Stimulated activated CD4-positive, alpha-beta T cell treated with anti-CD3 and anti-CD28 coated beads, Interleukin-12 subunit alpha, Interleukin-12 subunit beta, amount 100 ng/mL, for 4 hours (primary cell): ENCODE measurements around the gene FBXO46.
"Not testable (repeated sequence)": the region's sequence is repeated elsewhere in the genome, so short reads cannot be mapped to it uniquely, and the experiment has no call there.

Experiments used
- DNase-seq: peaks from one replicate; pipeline ENCODE4 v3.0.0-alpha.2; 2020

The FBXO46 gene

GRCh38 chr19:45717983-45718650 lies 12.6 kb downstream of the FBXO46 start:
- DNase-seq, result no peak

GRCh38 chr19:45717131-45717982 lies 13.3 kb downstream of the FBXO46 start:
- peak; percentile 95 for DNase-seq

- DNase-seq, result no peak
These were observed 14.2 kb downstream of the FBXO46 start for GRCh38 chr19:45716359-45717130.

GRCh38 chr19:45715139-45715538 lies 15.6 kb downstream of the FBXO46 start:
- DNase-seq, result no peak

- DNase-seq, result no peak
These were observed 17.6 kb downstream of the FBXO46 start for GRCh38 chr19:45713141-45713540.

- DNase-seq, result no peak
These were observed 18.0 kb downstream of the FBXO46 start for GRCh38 chr19:45712699-45713067.

GRCh38 chr19:45711851-45712698 lies 18.6 kb downstream of the FBXO46 start:
- no peak for DNase-seq

- DNase-seq, result no peak
These were observed 20.2 kb downstream of the FBXO46 start for GRCh38 chr19:45710356-45711130.

GRCh38 chr19:45705710-45706415 lies 24.8 kb downstream of the FBXO46 start:
- DNase-seq, result no peak

GRCh38 chr19:45705115-45705514 lies 25.6 kb downstream of the FBXO46 start:
- DNase-seq, result no peak

GRCh38 chr19:45701676-45702075 lies 29.0 kb downstream of the FBXO46 start:
- DNase-seq, result no peak

- DNase-seq, result peak; percentile 79
These were observed 37.4 kb downstream of the FBXO46 start for GRCh38 chr19:45693106-45693788.

GRCh38 chr19:45692187-45693105 lies 38.2 kb downstream of the FBXO46 start, which contains the start of gene QPCTL:
Gene QPCTL, plus strand, starts transcription at chr19:45692666. Its CDS starts 38 bp downstream, at chr19:45692704.
- DNase-seq, result peak; percentile 91

- peak; percentile 88 for DNase-seq
These were observed 39.0 kb downstream of the FBXO46 start, which contains the start of gene SNRPD2 for GRCh38 chr19:45691516-45692186. Gene SNRPD2, minus strand, starts transcription at chr19:45691953. Its CDS starts 65 bp downstream, at chr19:45691888.

- no peak for DNase-seq
These were observed 43.1 kb downstream of the FBXO46 start for GRCh38 chr19:45687599-45687998.

- DNase-seq, result not testable (repeated sequence)
These were observed 45.7 kb downstream of the FBXO46 start for GRCh38 chr19:45685045-45685444.

- DNase-seq, result no peak
These were observed 47.8 kb downstream of the FBXO46 start for GRCh38 chr19:45682908-45683307.

- no peak for DNase-seq
These were observed 48.6 kb downstream of the FBXO46 start for GRCh38 chr19:45682117-45682516.
